HepG2 (cell line): Measurements from ENCODE around the gene INPP5E. TPM values are rescaled to one million over a fixed set of nuclear protein-coding genes. Genes with fewer than 3 reads are reported as not detected.

Experiments used
- AHR ChIP-seq: IDR thresholded peaks from 2 replicates; pipeline ENCODE4 v1.6.1; 2018; ENCODE audit warnings: missing genetic modification reagents, missing compliant biosample characterization
- CBFB ChIP-seq: sonication (generic); formaldehyde crosslinking; IDR thresholded peaks from 2 replicates; pipeline ENCODE4 v1.4.0; 2020; ENCODE audit warnings: missing genetic modification reagents
- CENPT ChIP-seq: sonication (generic); formaldehyde crosslinking; IDR thresholded peaks from 2 replicates; pipeline ENCODE4 v1.8.0; 2022; ENCODE audit warnings: low read depth, mild to moderate bottlenecking, moderate library complexity, missing genetic modification reagents
- KDM2A ChIP-seq: sonication (generic); formaldehyde crosslinking; IDR thresholded peaks from 2 replicates; pipeline ENCODE4 v1.4.0; 2020; ENCODE audit warnings: low read depth, missing genetic modification reagents, borderline replicate concordance
- MYC ChIP-seq: sonication (generic); formaldehyde crosslinking; IDR thresholded peaks from 2 replicates; pipeline ENCODE4 v1.9.0; 2021; ENCODE audit warnings: missing genetic modification reagents, borderline replicate concordance
- NFKBIZ ChIP-seq: IDR thresholded peaks from 2 replicates; pipeline ENCODE4 v1.6.1; 2018; ENCODE audit warnings: missing genetic modification reagents, missing compliant biosample characterization
- PLRG1 ChIP-seq: fragments of 450-650 bp; conservative IDR thresholded peaks from 2 replicates; pipeline ENCODE4 v1.6.1; 2016
- REL ChIP-seq: sonication (generic); formaldehyde crosslinking; conservative IDR thresholded peaks from 2 replicates; pipeline ENCODE4 v1.8.0; 2022; ENCODE audit warnings: mild to moderate bottlenecking, missing genetic modification reagents, moderate library complexity
- SCMH1 ChIP-seq: sonication (generic); formaldehyde crosslinking; IDR thresholded peaks from 2 replicates; pipeline ENCODE4 v1.9.0; 2021; ENCODE audit warnings: missing genetic modification reagents, mild to moderate bottlenecking, borderline replicate concordance
- TBP ChIP-seq: sonication (generic); formaldehyde crosslinking; IDR thresholded peaks from 2 replicates; pipeline ENCODE4 v1.5.0; 2020; ENCODE audit warnings: missing genetic modification reagents
- U2AF2 ChIP-seq: fragments of 200-400 bp; formaldehyde crosslinking; IDR thresholded peaks from 2 replicates; pipeline ENCODE4 v1.6.1; 2017; ENCODE audit warnings: low read depth, mild to moderate bottlenecking, low read length
- ZBTB46 ChIP-seq: sonication (generic); formaldehyde crosslinking; IDR thresholded peaks from 2 replicates; pipeline ENCODE4 v1.4.0; 2020; ENCODE audit warnings: mild to moderate bottlenecking, missing genetic modification reagents, borderline replicate concordance
- ZFP36L1 ChIP-seq: sonication (generic); formaldehyde crosslinking; IDR thresholded peaks from 2 replicates; pipeline ENCODE4 v1.8.0; 2022; ENCODE audit warnings: mild to moderate bottlenecking, missing genetic modification reagents, moderate library complexity
- ZNF234 ChIP-seq: sonication (generic); formaldehyde crosslinking; conservative IDR thresholded peaks from 2 replicates; pipeline ENCODE4 v1.5.1; 2020; ENCODE audit warnings: mild to moderate bottlenecking, missing genetic modification reagents
- ZNF546 ChIP-seq: sonication (generic); formaldehyde crosslinking; conservative IDR thresholded peaks from 2 replicates; pipeline ENCODE4 v1.8.1; 2023; ENCODE audit warnings: mild to moderate bottlenecking, missing genetic modification reagents
- ZNF563 ChIP-seq: sonication (generic); formaldehyde crosslinking; IDR thresholded peaks from 2 replicates; pipeline ENCODE4 v1.8.0; 2022; ENCODE audit warnings: mild to moderate bottlenecking, moderate library complexity, missing genetic modification reagents
- polyA plus RNA-seq, 8 experiments: library from polyadenylated mRNA; depleted of rRNA in 3 of 8; stranded (reverse) in 7 of 8; unstranded in 1 of 8; fragments of >200 nt; fragmentation: Illumina TruSeq in 4 of 8; extraction: Trizol in 4 of 8; gene quantifications; 2 replicates each; pipeline versions ENCODE4 v1.2.1 to v1.2.3, GENCODE V29; 2011 to 2016; ENCODE audit warnings: low read depth in 4 of 8, missing spikeins in 1 of 8, mixed read lengths in 1 of 8; ENCODE audit not compliant: insufficient read depth in 1 of 8
- total RNA-seq, 5 experiments: library from RNA; depleted of rRNA; stranded (reverse); fragments of >200 nt; fragmentation: Illumina TruSeq; extraction: Trizol; gene quantifications; 2 replicates each; pipeline ENCODE4 v1.2.3, GENCODE V29; 2016; ENCODE audit warnings: low read depth in 1 of 5
- TF ChIP-seq, protein P1 (sequence below): sonication (generic); formaldehyde crosslinking; IDR thresholded peaks from 2 replicates; pipeline ENCODE4 v1.5.1; 2020; ENCODE audit warnings: missing genetic modification reagents, mild to moderate bottlenecking, borderline replicate concordance
- TF ChIP-seq, protein P2 (sequence below): IDR thresholded peaks from 2 replicates; pipeline ENCODE4 v1.6.1; 2016; ENCODE audit warnings: control low read depth

Gene INPP5E
- total and polyA plus RNA-seq, 2 of the 13 experiments (the other 11 are each of a cell fraction or from before 2014, with no cell fraction given), result 5.5 TPM

GRCh38 chr9:136439481-136440408 is at the start of gene INPP5E (continued):
- TF ChIP-seq, protein P1, sequence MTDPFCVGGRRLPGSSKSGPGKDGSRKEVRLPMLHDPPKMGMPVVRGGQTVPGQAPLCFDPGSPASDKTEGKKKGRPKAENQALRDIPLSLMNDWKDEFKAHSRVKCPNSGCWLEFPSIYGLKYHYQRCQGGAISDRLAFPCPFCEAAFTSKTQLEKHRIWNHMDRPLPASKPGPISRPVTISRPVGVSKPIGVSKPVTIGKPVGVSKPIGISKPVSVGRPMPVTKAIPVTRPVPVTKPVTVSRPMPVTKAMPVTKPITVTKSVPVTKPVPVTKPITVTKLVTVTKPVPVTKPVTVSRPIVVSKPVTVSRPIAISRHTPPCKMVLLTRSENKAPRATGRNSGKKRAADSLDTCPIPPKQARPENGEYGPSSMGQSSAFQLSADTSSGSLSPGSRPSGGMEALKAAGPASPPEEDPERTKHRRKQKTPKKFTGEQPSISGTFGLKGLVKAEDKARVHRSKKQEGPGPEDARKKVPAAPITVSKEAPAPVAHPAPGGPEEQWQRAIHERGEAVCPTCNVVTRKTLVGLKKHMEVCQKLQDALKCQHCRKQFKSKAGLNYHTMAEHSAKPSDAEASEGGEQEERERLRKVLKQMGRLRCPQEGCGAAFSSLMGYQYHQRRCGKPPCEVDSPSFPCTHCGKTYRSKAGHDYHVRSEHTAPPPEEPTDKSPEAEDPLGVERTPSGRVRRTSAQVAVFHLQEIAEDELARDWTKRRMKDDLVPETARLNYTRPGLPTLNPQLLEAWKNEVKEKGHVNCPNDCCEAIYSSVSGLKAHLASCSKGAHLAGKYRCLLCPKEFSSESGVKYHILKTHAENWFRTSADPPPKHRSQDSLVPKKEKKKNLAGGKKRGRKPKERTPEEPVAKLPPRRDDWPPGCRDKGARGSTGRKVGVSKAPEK (CRISPR knock-in tag), result no peak
- TF ChIP-seq KDM2A (CRISPR knock-in tag), result peak; percentile 98
- 0 out of 2 replicates have a peak, but pooled peaks have one; percentile 35 for TF ChIP-seq REL (CRISPR knock-in tag)
- TF ChIP-seq ZBTB46 (CRISPR knock-in tag), result no peak
- TF ChIP-seq U2AF2, result no peak
- no peak for TF ChIP-seq SCMH1 (CRISPR knock-in tag)
- TF ChIP-seq CBFB (CRISPR knock-in tag), result no peak
- TF ChIP-seq ZNF234 (CRISPR knock-in tag), result peak; percentile 84; the same call in 1 of the 2 replicates
- 0 out of 2 replicates have a peak, but pooled peaks have one; percentile 9 for TF ChIP-seq ZNF546 (CRISPR knock-in tag)
- no peak for TF ChIP-seq PLRG1
- no peak for TF ChIP-seq ZFP36L1
- TF ChIP-seq ZNF563 (CRISPR knock-in tag), result peak; percentile 67
- no peak for TF ChIP-seq TBP
- TF ChIP-seq NFKBIZ (CRISPR knock-in tag), result no peak
- 0 out of 2 replicates have a peak, but pooled peaks have one; percentile 25 for TF ChIP-seq CENPT (CRISPR knock-in tag)
- TF ChIP-seq MYC (CRISPR knock-in tag), result peak; percentile 30; the same call in 1 of the 2 replicates
- TF ChIP-seq AHR (CRISPR knock-in tag), result no peak
- TF ChIP-seq, protein P2, sequence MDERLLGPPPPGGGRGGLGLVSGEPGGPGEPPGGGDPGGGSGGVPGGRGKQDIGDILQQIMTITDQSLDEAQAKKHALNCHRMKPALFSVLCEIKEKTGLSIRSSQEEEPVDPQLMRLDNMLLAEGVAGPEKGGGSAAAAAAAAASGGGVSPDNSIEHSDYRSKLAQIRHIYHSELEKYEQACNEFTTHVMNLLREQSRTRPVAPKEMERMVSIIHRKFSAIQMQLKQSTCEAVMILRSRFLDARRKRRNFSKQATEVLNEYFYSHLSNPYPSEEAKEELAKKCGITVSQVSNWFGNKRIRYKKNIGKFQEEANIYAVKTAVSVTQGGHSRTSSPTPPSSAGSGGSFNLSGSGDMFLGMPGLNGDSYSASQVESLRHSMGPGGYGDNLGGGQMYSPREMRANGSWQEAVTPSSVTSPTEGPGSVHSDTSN (CRISPR knock-in tag), result no peak
